GM19193 (cell line): ENCODE results near the gene TNFRSF25.

Source experiments
- POLR2A ChIP-seq: IDR thresholded peaks from 4 replicates; pipeline ENCODE4 v1.6.1; 2011; ENCODE audit not compliant: insufficient read depth, insufficient read length; ENCODE audit errors: extremely low read depth

TNFRSF25 gene

DNA sequence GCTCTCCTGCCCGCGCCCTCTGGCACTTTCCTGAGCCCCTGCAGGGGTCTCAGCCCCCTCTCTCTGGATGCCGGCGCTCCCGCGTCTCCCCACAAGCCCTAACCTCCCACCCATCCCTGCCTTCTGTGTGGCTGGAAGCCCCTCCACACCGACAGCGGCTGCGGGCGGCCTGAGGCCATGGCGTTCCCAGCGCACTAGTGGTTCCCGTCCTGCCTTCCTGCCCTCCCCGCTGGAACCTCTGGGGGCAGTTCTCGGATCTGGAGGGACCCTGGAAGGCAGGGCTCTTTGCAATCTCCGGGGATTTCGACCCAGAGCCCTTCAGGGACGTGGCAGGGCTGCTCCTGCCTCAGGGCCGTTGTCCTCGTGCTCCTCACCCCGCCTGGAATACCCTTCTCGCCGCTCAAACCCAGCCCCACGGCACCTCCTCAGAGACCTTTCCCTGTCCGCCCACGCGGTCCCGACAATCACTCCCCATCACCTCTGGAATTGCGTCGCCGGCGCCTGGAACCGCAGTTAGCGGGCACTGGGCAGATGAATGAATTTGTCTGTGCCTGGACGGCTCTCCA is 41.9 kb downstream of the TNFRSF25 start:
- no peak for TF ChIP-seq POLR2A

DNA sequence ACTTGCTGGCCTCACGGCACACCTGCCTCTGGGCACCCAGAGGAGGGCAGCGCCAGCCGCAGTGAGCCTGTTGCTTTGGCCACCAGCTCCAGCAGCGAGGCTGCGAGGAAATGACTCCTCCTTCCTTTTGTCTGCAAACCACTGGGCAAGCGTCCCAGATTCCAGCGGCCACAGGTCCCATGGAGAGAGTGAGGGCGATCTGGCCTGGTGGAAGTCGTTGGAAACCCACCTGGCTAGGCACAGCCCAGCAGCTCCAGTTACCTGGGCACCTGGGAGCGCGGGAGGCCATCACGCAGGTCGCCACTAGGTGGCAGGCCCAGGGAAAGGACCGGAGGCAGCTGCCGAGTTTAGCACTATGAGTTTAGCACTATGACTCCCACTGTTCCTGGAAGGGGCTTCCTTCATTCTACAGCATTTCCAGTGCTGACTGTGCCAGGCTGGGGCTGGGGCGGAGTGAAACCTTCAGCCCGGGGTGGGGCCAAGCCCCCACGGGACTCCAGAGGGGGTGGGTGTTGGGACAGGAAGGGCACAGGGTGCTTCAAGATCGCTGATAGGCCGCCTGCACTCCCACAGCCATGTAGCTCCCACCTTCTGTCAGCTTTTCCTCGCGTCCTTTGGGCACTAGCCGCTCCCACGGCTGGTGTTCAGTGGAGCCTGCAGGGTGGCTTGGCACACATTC is 42.5 kb downstream of the TNFRSF25 start:
- no peak for TF ChIP-seq POLR2A

- TF ChIP-seq POLR2A, result no peak
These were observed 44.7 kb downstream of the TNFRSF25 start for GRCh38 chr1:6421266-6421665.

GRCh38 chr1:6420454-6421042 is 45.4 kb downstream of the TNFRSF25 start:
- TF ChIP-seq POLR2A, result no peak

DNA sequence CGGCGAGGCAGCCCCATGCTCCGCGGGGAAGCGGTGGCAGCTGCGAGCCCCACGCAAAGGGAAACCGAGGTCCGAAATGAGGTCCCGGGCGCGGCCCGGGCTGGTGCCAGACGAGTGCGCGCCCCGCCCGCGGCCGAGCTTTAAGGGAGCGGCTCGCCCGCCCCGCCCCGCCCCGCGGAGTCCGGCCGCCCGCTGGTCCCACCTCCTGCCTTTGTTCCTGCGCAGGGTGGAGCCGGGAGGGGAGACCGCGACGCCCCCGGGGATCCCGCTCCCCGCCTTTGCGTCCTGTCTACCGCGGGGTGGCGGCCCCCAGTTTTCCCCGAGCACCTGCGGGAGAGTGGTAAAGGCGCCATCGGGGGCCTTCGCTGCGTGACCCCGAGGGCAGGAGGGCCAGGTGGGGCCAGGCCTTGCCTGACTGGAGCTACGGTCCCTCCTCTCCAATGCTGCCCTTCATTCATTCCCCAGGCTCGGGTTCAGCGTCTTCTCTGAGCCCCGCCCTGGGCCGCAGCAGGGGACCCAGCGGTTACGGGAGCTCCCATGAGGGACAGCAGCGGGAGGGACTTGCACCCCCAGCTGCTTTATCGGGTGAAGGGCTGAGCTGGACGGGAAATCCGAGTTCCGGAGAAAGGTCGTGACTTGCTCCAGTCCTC is 46.0 kb downstream of the TNFRSF25 start, which contains the start of gene HES2:
Gene HES2 (minus strand): TSS at position 116 of the 650 bp plus-strand sequence. CDS start 99 bp downstream, at position 17.
- peak; percentile 39 for TF ChIP-seq POLR2A

GRCh38 chr1:6419397-6419803 is 46.6 kb downstream of the TNFRSF25 start:
- TF ChIP-seq POLR2A, result no peak

- no peak for TF ChIP-seq POLR2A
These were observed 47.1 kb downstream of the TNFRSF25 start for GRCh38 chr1:6418668-6419396.

GRCh38 chr1:6417961-6418667 is 47.9 kb downstream of the TNFRSF25 start:
- TF ChIP-seq POLR2A, result no peak

DNA sequence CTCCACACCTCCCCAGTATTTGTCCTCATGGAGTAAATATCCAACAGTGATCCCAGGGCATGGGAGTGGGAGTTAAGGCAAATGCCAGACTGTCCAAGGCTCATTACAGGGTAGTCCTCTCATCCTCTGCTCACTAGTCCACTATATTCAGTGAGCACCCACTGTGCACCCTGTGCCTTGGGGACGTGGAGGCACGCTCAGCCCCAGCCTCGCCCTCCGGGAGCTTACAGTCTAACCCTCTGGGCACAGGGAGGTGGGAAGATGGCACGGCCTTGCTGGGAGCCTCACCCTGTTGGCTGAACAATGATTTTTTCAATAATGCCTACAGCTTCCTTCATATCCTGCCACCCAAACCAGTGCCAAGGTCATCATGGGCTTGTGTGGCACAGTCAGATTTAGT is 49.1 kb downstream of the TNFRSF25 start:
- TF ChIP-seq POLR2A, result no peak

GRCh38 chr1:6416295-6416656 is 49.7 kb downstream of the TNFRSF25 start:
- no peak for TF ChIP-seq POLR2A

DNA sequence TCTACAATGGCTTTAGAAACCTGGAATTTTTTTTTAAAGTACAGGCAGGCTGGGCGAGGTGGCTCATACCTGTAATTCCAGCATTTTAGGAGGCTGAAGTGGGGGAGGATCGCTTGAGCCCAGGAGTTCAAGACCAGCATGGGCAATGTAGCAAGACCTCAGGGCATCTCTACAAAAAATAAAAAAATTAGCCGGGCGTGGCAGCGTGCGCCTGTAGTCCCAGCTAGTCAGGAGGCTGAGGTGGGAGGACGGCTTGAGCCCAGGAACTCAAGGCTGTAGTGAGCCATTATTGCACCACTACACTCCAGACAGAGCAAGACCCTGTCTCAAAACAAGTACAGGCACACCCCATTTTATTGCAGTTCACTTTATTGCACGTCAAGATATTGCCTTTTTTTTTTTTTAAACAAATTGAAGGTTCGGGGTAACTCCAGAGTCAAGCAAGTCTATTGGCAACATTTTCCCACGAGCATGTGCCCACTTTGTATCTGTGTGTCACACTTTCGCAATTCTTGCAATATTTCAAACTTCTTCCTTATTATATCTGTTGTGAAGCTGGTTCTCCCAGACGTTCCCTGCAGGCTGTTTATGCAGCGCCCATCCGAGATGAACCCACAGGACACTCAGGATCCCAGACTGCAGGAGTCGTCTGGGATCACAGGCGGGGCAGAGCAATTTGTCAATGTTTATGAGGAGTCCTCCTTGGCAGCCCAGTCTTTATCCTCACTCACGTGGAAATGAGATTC is 50.9 kb downstream of the TNFRSF25 start:
- no peak for TF ChIP-seq POLR2A

DNA sequence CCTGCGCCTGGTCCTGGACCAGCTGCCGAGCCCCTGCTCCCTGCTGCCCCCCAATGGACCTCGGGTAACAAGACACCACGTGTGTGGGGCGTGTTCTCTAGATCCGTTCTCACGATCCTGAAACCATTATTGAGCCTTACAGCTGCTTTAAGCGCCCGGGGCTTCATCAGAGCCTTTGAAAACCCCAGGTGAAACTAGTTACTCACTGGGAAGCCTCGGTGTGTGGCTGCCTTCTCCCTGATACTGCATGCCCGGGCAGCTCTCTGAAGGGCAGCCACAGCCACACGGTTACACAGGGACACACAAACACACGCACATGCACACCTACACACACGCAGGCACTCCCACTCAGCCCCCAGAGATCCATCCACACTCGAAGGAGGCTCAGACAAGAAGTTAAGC is 51.5 kb downstream of the TNFRSF25 start:
- no peak for TF ChIP-seq POLR2A

GRCh38 chr1:6412896-6413295 is 53.1 kb downstream of the TNFRSF25 start:
- TF ChIP-seq POLR2A, result no peak
